ENCODE measurements around the gene CLCA4.

CLCA4 gene

DNA sequence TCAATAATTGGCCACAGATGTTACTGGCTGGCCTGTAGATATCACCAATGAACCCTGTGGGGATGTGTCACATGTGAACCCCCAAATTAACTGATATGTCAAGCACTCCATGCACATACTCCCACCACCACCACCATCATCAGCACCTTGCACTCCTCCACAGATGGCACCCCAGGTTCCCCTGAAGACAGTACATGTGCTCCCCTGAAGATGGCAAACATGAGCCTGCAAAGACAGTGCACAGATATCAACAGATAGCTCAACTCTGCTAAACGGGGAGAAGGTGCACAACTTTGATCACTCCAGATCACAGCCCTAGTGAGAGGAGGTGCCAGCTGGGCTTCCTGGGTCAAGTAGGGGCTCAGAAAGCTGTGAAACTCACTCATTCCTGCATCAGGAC lies 74.4 kb downstream of the CLCA4 start:
- H3K9me3 Mint-ChIP-seq = peaks cover 10% of the 10 kb centered on the region

More for the DNA sequence above, 74.4 kb downstream of the CLCA4 start:
- H3K36me3 Mint-ChIP-seq = no peaks in the 10 kb centered on the region
- ATAC-seq = no peak
- no peaks in the 10 kb centered on the region for H3K27me3 Mint-ChIP-seq
- H3K4me3 Mint-ChIP-seq = no peak overlapping the region
- H3K4me1 Mint-ChIP-seq = peaks cover 9% of the 10 kb centered on the region
- H3K27ac Mint-ChIP-seq = no peak overlapping the region
